HEK293 (cell line): ENCODE measurements around the gene DNAH12.

ENCODE experiments used
- PRDM6 ChIP-seq: fragments of 450-650 bp; formaldehyde crosslinking; IDR thresholded peaks from 2 replicates; pipeline ENCODE4 v1.5.1; 2017; ENCODE audit warnings: missing biosample characterization, missing genetic modification characterization
- TSHZ1 ChIP-seq: fragments of 450-650 bp; formaldehyde crosslinking; IDR thresholded peaks from 2 replicates; pipeline ENCODE4 v1.5.1; 2016; ENCODE audit warnings: missing biosample characterization, missing genetic modification characterization, borderline replicate concordance
- YY1 ChIP-seq: fragments of 450-650 bp; formaldehyde crosslinking; IDR thresholded peaks from 2 replicates; pipeline ENCODE4 v1.5.1; 2018; ENCODE audit warnings: missing biosample characterization, missing genetic modification characterization
- ZNF175 ChIP-seq: fragments of 450-650 bp; formaldehyde crosslinking; IDR thresholded peaks from 2 replicates; pipeline ENCODE4 v1.5.1; 2016; ENCODE audit warnings: missing biosample characterization, missing genetic modification characterization
- ZNF266 ChIP-seq: fragments of 450-650 bp; formaldehyde crosslinking; IDR thresholded peaks from 2 replicates; pipeline ENCODE4 v1.5.1; 2016; ENCODE audit warnings: missing biosample characterization, missing genetic modification characterization, low read depth
- ZNF274 ChIP-seq, 2 experiments: fragments of 200-500 bp in 1 of 2; fragments of 450-650 bp in 1 of 2; sonication (Bioruptor generic) in 1 of 2; formaldehyde crosslinking in 1 of 2; IDR thresholded peaks; 2 replicates each; pipeline versions ENCODE4 v1.5.1 to v1.6.1; 2014 to 2016; ENCODE audit warnings: borderline replicate concordance in 1 of 2, inconsistent platforms in 1 of 2, low read length in 1 of 2, missing biosample characterization in 1 of 2, missing genetic modification characterization in 1 of 2
- ZNF398 ChIP-seq: fragments of 450-650 bp; formaldehyde crosslinking; IDR thresholded peaks from 2 replicates; pipeline ENCODE4 v1.5.1; 2017; ENCODE audit warnings: missing biosample characterization, missing genetic modification characterization
- ZNF433 ChIP-seq: fragments of 450-650 bp; formaldehyde crosslinking; IDR thresholded peaks from 2 replicates; pipeline ENCODE4 v1.5.1; 2016; ENCODE audit warnings: missing biosample characterization, missing genetic modification characterization, low read depth
- ZNF501 ChIP-seq: fragments of 450-650 bp; formaldehyde crosslinking; IDR thresholded peaks from 2 replicates; pipeline ENCODE4 v1.5.1; 2016; ENCODE audit warnings: missing biosample characterization, missing genetic modification characterization
- ZNF510 ChIP-seq: fragments of 450-650 bp; formaldehyde crosslinking; IDR thresholded peaks from 2 replicates; pipeline ENCODE4 v1.5.1; 2018; ENCODE audit warnings: mild to moderate bottlenecking, missing genetic modification characterization, missing biosample characterization; ENCODE audit not compliant: insufficient replicate concordance
- TF ChIP-seq, protein P1 (sequence below): fragments of 450-650 bp; formaldehyde crosslinking; IDR thresholded peaks from 2 replicates; pipeline ENCODE4 v1.5.1; 2016; ENCODE audit warnings: missing biosample characterization, missing genetic modification characterization

GRCh38 chr3:57314204-57314603 is 229.9 kb downstream of the DNAH12 start:
- TF ChIP-seq ZNF274 (IDR thresholded peaks at IDR 0.05; ENCODE audit: low read length) (no peak), ZNF274 (tag by site-specific recombination; IDR thresholded peaks at IDR 0.05; ENCODE audit: borderline replicate concordance) (no peak), ZNF398 (tag by site-specific recombination) (no peak), ZNF433 (no peak), TSHZ1 (tag by site-specific recombination) (no peak), ZNF175 (tag by site-specific recombination) (no peak), ZNF510 (tag by site-specific recombination) (no peak), ZNF501 (tag by site-specific recombination) (no peak), PRDM6 (no peak), YY1 (tag by site-specific recombination) (no peak), ZNF266 (no peak)
- TF ChIP-seq, protein P1, sequence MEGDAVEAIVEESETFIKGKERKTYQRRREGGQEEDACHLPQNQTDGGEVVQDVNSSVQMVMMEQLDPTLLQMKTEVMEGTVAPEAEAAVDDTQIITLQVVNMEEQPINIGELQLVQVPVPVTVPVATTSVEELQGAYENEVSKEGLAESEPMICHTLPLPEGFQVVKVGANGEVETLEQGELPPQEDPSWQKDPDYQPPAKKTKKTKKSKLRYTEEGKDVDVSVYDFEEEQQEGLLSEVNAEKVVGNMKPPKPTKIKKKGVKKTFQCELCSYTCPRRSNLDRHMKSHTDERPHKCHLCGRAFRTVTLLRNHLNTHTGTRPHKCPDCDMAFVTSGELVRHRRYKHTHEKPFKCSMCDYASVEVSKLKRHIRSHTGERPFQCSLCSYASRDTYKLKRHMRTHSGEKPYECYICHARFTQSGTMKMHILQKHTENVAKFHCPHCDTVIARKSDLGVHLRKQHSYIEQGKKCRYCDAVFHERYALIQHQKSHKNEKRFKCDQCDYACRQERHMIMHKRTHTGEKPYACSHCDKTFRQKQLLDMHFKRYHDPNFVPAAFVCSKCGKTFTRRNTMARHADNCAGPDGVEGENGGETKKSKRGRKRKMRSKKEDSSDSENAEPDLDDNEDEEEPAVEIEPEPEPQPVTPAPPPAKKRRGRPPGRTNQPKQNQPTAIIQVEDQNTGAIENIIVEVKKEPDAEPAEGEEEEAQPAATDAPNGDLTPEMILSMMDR, result no peak
